Amygdala (tissue), 56 donors: ENCODE data around the gene FOXO4.

Experiments
- DNase-seq, 56 donors: peaks; one replicate each; lab custom pipeline; 2025; lab: John Stamatoyannopoulos, UW

The FOXO4 gene

GRCh38 chrX:71098302-71098701 lies 2.7 kb downstream of the FOXO4 start:
- DNase-seq = peak in 36 of 56 donors; percentile 0 to 63 (median 14)

GRCh38 chrX:71098951-71099506 lies 3.4 kb downstream of the FOXO4 start:
- no peak for DNase-seq

GRCh38 chrX:71099736-71100135 lies 4.1 kb downstream of the FOXO4 start:
- no peak for DNase-seq

- no peak for DNase-seq
These were observed 5.2 kb downstream of the FOXO4 start for GRCh38 chrX:71100581-71101505.

GRCh38 chrX:71102292-71102691 lies 6.6 kb downstream of the FOXO4 start:
- no peak for DNase-seq

- DNase-seq = peak in 4 of 56 donors; percentile 0 to 11 (median 2)
These were observed 7.7 kb downstream of the FOXO4 start for GRCh38 chrX:71103110-71103983.

GRCh38 chrX:71105628-71106027 lies 10.0 kb downstream of the FOXO4 start:
- no peak for DNase-seq

GRCh38 chrX:71106427-71106826 lies 10.8 kb downstream of the FOXO4 start, which contains the start of gene CXorf65:
CXorf65 (minus strand) TSS chrX:71106740; CDS start chrX:71106556, 184 bp downstream.
- no peak for DNase-seq

GRCh38 chrX:71107245-71107644 lies 11.6 kb downstream of the FOXO4 start:
- DNase-seq = no peak

GRCh38 chrX:71107762-71108360 lies 12.2 kb downstream of the FOXO4 start:
- no peak for DNase-seq

- DNase-seq = no peak
These were observed 13.4 kb downstream of the FOXO4 start for GRCh38 chrX:71109051-71109450.

GRCh38 chrX:71111141-71111843 lies 15.6 kb downstream of the FOXO4 start, which contains the start of gene IL2RG:
IL2RG (minus strand) TSS chrX:71111577; CDS start chrX:71111539, 38 bp downstream.
- DNase-seq = no peak

GRCh38 chrX:71111921-71112431 lies 16.3 kb downstream of the FOXO4 start:
- no peak for DNase-seq

GRCh38 chrX:71117358-71117757 lies 21.7 kb downstream of the FOXO4 start:
- DNase-seq = no peak

- peak in 55 of 56 donors; percentile 3 to 89 (median 69) for DNase-seq
These were observed 22.7 kb downstream of the FOXO4 start, which contains the start of gene MED12 for GRCh38 chrX:71118032-71118984. MED12 (plus strand) TSS chrX:71118596; CDS start chrX:71118755, 159 bp downstream.

- DNase-seq = peak in 2 of 56 donors; percentile 22 to 24
These were observed 23.4 kb downstream of the FOXO4 start for GRCh38 chrX:71118985-71119535.

- no peak for DNase-seq
These were observed 32.6 kb downstream of the FOXO4 start for GRCh38 chrX:71128166-71128833.
